Endothelial cell of umbilical vein (primary cell): ENCODE results near the gene KCNF1. TPM values are rescaled to one million over a fixed set of nuclear protein-coding genes. Genes with fewer than 3 reads are reported as not detected.

Source experiments
- BruUV-seq: library from RNA; stranded (reverse); fragments of 400-500 nt; replicated peaks from 2 replicates; lab custom pipeline; 2021; lab: Mats Ljungman, UMichigan
- CTCF ChIA-PET: fragments of 300-600, 350-600 bp; sonication (Branson Sonifier 250); formaldehyde crosslinking; loops from one replicate; lab custom pipeline; 2021; ENCODE audit warnings: antibody characterized with exemption, inconsistent platforms; lab: Charles Lee
- POLR2A ChIA-PET: fragments of 300-600, 350-600 bp; sonication (Branson Sonifier 250); formaldehyde crosslinking; loops from one replicate; lab custom pipeline; 2021; ENCODE audit warnings: antibody characterized with exemption, inconsistent platforms; lab: Charles Lee
- DNase-seq: peaks from one replicate; pipeline ENCODE4 v3.0.0-alpha.2; 2011; ENCODE audit warnings: low read depth, low spot score
- FAIRE-seq: peaks from 2 replicates; lab custom pipeline; 2011; peaks lifted over from hg19 to GRCh38; lab: Jason Lieb, UNC
- H2AFZ ChIP-seq: 2 replicates; pipeline ENCODE4 v1.6.0; 2012; ENCODE audit warnings: low read depth, low read length, control low read depth, inconsistent platforms
- H3K27ac ChIP-seq: 2 replicates; pipeline ENCODE4 v1.5.1; 2011; ENCODE audit warnings: low read depth, mild to moderate bottlenecking, control low read depth, low read length, moderate library complexity; ENCODE audit not compliant: insufficient read depth
- H3K27me3 ChIP-seq, 2 experiments: 2 replicates each; pipeline versions ENCODE4 v1.6.0 to v1.6.1; 2011; ENCODE audit warnings: low read length in 2 of 2, mixed read lengths in 1 of 2; ENCODE audit not compliant: control insufficient read depth in 2 of 2, insufficient read depth in 2 of 2
- H3K36me3 ChIP-seq, 2 experiments: 2 replicates in 1 of 2; 3 replicates in 1 of 2; pipeline ENCODE4 v1.5.1; 2011; ENCODE audit warnings: low read length in 2 of 2, mild to moderate bottlenecking in 1 of 2, moderate library complexity in 1 of 2; ENCODE audit not compliant: control insufficient read depth in 2 of 2, insufficient read depth in 2 of 2; ENCODE audit errors: extremely low read depth in 1 of 2
- H3K4me1 ChIP-seq: 3 replicates; pipeline ENCODE4 v1.5.1; 2011; ENCODE audit warnings: mild to moderate bottlenecking, low read length; ENCODE audit not compliant: control insufficient read depth, insufficient read depth; ENCODE audit errors: extremely low read depth
- H3K4me2 ChIP-seq: 2 replicates; pipeline ENCODE4 v1.6.1; 2011; ENCODE audit warnings: low read length, control low read depth, mixed read lengths; ENCODE audit not compliant: insufficient read depth
- H3K4me3 ChIP-seq, 3 experiments: fragments of 200-600 bp in 1 of 3; sonication (generic), shearing (Covaris generic) in 1 of 3; replicated peaks in 1 of 3; 2 replicates each; pipeline ENCODE4 v1.5.1; 2011 to 2016; ENCODE audit warnings: control low read depth in 3 of 3, low read length in 3 of 3, mild to moderate bottlenecking in 2 of 3, inconsistent platforms in 1 of 3, low read depth in 1 of 3, moderate library complexity in 1 of 3; ENCODE audit not compliant: insufficient read depth in 1 of 3
- H3K79me2 ChIP-seq: 2 replicates; pipeline ENCODE4 v1.6.0; 2012; ENCODE audit warnings: low read length, inconsistent platforms; ENCODE audit not compliant: control insufficient read depth, insufficient read depth
- H3K9ac ChIP-seq: replicated peaks from 2 replicates; pipeline ENCODE3; 2011; ENCODE audit warnings: low read length, control low read depth; ENCODE audit not compliant: insufficient read depth; ENCODE audit errors: extremely low read depth
- H3K9me1 ChIP-seq: replicated peaks from 3 replicates; pipeline ENCODE4 v1.6.0; 2011; ENCODE audit warnings: mild to moderate bottlenecking, low read length; ENCODE audit not compliant: control insufficient read depth, insufficient read depth; ENCODE audit errors: extremely low read depth
- H3K9me3 ChIP-seq: replicated peaks from 2 replicates; pipeline ENCODE4 v1.5.1; 2012; ENCODE audit warnings: low read length, inconsistent platforms; ENCODE audit not compliant: control insufficient read depth, insufficient read depth
- H4K20me1 ChIP-seq: replicated peaks from 2 replicates; pipeline ENCODE3; 2011; ENCODE audit warnings: mild to moderate bottlenecking, low read length; ENCODE audit not compliant: control insufficient read depth, insufficient read depth; ENCODE audit errors: extremely low read depth
- EZH2 ChIP-seq: IDR thresholded peaks from 2 replicates; pipeline ENCODE4 v1.6.1; 2012; ENCODE audit warnings: borderline replicate concordance, low read depth, mild to moderate bottlenecking, moderate library complexity, low read length, inconsistent platforms; ENCODE audit not compliant: severe bottlenecking
- FOS ChIP-seq: IDR thresholded peaks from 2 replicates; pipeline ENCODE4 v1.6.1; 2011; ENCODE audit warnings: mild to moderate bottlenecking, low read length, moderate library complexity, borderline replicate concordance; ENCODE audit not compliant: insufficient read depth
- GATA2 ChIP-seq: IDR thresholded peaks from 2 replicates; pipeline ENCODE4 v1.7.0; 2011; ENCODE audit warnings: low read depth, mild to moderate bottlenecking, moderate library complexity, mixed read lengths, low read length; ENCODE audit not compliant: insufficient read length, insufficient read depth
- JUN ChIP-seq: IDR thresholded peaks from 2 replicates; pipeline ENCODE4 v1.6.1; 2011; ENCODE audit warnings: borderline replicate concordance, low read depth; ENCODE audit not compliant: insufficient read length, insufficient read depth
- MYC ChIP-seq: IDR thresholded peaks from one replicate; pipeline ENCODE4 v1.6.1; 2011; ENCODE audit warnings: mild to moderate bottlenecking, low read depth, low read length
- POLR2A ChIP-seq: IDR thresholded peaks from 2 replicates; pipeline ENCODE4 v1.6.1; 2012; ENCODE audit warnings: low read depth, mild to moderate bottlenecking, control low read depth, low read length
- POLR2AphosphoS5 ChIP-seq: IDR thresholded peaks from 2 replicates; pipeline ENCODE4 v1.6.1; 2012; ENCODE audit warnings: low read depth, mild to moderate bottlenecking, control low read depth, low read length, moderate library complexity; ENCODE audit not compliant: insufficient read depth
- dilution Hi-C: fragments of 300-500 bp; cut with MboI; formaldehyde crosslinking; loops from one replicate; pipeline ENCODE4 v1.15.0; 2019; ENCODE audit warnings: low sequenced_read_pairs; ENCODE audit not compliant: extremely low pct_ligation_motif_present
- intact Hi-C: fragments of 100-400 bp; cut with micrococcal nuclease; formaldehyde crosslinking; loops from one replicate; pipeline ENCODE4 v1.10.0; 2022
- polyA plus RNA-seq, 4 experiments: library from polyadenylated mRNA; depleted of rRNA in 3 of 4; stranded (reverse) in 3 of 4; unstranded in 1 of 4; fragments of >200 nt; gene quantifications; 2 replicates each; pipeline versions ENCODE4 v1.2.1 to v1.2.3, GENCODE V29; 2011 to 2012; ENCODE audit warnings: missing spikeins in 1 of 4
- total RNA-seq: library from RNA; stranded (reverse); gene quantifications from 2 replicates; pipeline ENCODE4 v1.2.3, GENCODE V29; 2021
- TF ChIP-seq, protein P1 (sequence below), 2 donors: IDR thresholded peaks; 1 replicate in 1 of 2; 2 replicates in 1 of 2; pipeline ENCODE4 v1.5.1; 2011; ENCODE audit warnings: low read length in 2 of 2, mild to moderate bottlenecking in 2 of 2, moderate library complexity in 2 of 2, control low read depth in 1 of 2, inconsistent platforms in 1 of 2, low read depth in 1 of 2; ENCODE audit not compliant: insufficient read depth in 1 of 2; ENCODE audit errors: extremely low read depth in 1 of 2
- TF ChIP-seq, protein P2 (sequence below): IDR thresholded peaks from 2 replicates; pipeline ENCODE4 v1.6.1; 2011; ENCODE audit not compliant: insufficient read depth, insufficient read length

KCNF1 gene
- total and polyA plus RNA-seq, 2 donors (not counting 3 experiments of a cell fraction or from before 2014, with no cell fraction given): 0.23 to 0.42 TPM

DNA sequence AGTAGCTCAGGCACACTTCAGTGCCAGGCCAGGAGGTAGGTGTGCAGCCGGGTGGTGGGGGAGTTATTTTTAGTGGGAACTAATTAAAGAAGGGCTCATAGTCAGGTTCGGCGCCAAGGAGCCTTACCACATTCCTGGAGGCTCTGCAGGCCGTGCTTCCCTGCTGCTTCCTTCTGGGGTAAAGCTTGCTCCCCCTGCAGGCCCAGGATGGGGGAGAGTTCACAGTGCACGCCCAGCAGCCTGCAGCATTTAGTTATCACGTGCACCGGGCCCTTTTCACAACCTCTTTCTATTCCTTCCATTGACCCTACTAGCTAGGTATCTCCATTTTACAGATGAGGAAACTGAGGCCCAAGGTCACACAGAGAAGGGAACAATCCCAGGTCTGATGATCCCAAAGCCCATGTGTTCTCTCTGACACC, 2.5 kb downstream of the KCNF1 start:
- H3K4me3 ChIP-seq: no peak overlapping the region
- no peak overlapping the region for H2AFZ ChIP-seq
- no peak overlapping the region for H3K27ac ChIP-seq
- intact Hi-C loops (no loop called here), dilution Hi-C loops (no loop called here)
- ChIA-PET POLR2A (no interaction called here), CTCF (interaction anchor here (1.7 to 3.3 kb wide), 3 partner anchors 12 to 82 kb away, joined by 5 to 11 read pairs (median 9); no protein-coding TSS in a partner anchor)
- FAIRE-seq (no peak), DNase-seq (no peak)
- no peaks in the 10 kb centered on the region for H3K9me1 ChIP-seq
- H3K9ac ChIP-seq: no peak overlapping the region
- H3K4me2 ChIP-seq: no peak overlapping the region
- H3K4me1 ChIP-seq: peaks cover 5% of the 10 kb centered on the region
- H3K79me2 ChIP-seq: no peaks in the 10 kb centered on the region
- H3K36me3 ChIP-seq: no peaks in the 10 kb centered on the region
- H3K27me3 ChIP-seq: peaks cover 25 to 27% of the 10 kb centered on the region in 2 experiments
- no peaks in the 10 kb centered on the region for H3K9me3 ChIP-seq
- no peaks in the 10 kb centered on the region for H4K20me1 ChIP-seq
- no TSS peak for BruUV-seq
- no peak for TF ChIP-seq JUN
- TF ChIP-seq MYC: no peak
- TF ChIP-seq EZH2: no peak
- TF ChIP-seq, protein P1, sequence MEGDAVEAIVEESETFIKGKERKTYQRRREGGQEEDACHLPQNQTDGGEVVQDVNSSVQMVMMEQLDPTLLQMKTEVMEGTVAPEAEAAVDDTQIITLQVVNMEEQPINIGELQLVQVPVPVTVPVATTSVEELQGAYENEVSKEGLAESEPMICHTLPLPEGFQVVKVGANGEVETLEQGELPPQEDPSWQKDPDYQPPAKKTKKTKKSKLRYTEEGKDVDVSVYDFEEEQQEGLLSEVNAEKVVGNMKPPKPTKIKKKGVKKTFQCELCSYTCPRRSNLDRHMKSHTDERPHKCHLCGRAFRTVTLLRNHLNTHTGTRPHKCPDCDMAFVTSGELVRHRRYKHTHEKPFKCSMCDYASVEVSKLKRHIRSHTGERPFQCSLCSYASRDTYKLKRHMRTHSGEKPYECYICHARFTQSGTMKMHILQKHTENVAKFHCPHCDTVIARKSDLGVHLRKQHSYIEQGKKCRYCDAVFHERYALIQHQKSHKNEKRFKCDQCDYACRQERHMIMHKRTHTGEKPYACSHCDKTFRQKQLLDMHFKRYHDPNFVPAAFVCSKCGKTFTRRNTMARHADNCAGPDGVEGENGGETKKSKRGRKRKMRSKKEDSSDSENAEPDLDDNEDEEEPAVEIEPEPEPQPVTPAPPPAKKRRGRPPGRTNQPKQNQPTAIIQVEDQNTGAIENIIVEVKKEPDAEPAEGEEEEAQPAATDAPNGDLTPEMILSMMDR (IDR thresholded peaks at IDR 0.05; ENCODE audit: extremely low read depth in 1 of 2, insufficient read depth in 1 of 2, low read depth in 1 of 2, low read length in 2 of 2): no peak
- TF ChIP-seq FOS: no peak
- TF ChIP-seq POLR2AphosphoS5: no peak
- TF ChIP-seq POLR2A: no peak
- no peak for TF ChIP-seq GATA2
- TF ChIP-seq, protein P2, sequence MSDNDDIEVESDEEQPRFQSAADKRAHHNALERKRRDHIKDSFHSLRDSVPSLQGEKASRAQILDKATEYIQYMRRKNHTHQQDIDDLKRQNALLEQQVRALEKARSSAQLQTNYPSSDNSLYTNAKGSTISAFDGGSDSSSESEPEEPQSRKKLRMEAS: no peak
